Measurements from ENCODE around the gene SLC22A7. TPM values are rescaled to one million over a fixed set of nuclear protein-coding genes. Genes with fewer than 3 reads are reported as not detected.

SLC22A7 gene
- total and polyA plus RNA-seq, 2 of the 8 experiments (the other 6 are each of a cell fraction or from before 2014, with no cell fraction given) = not detected

DNA sequence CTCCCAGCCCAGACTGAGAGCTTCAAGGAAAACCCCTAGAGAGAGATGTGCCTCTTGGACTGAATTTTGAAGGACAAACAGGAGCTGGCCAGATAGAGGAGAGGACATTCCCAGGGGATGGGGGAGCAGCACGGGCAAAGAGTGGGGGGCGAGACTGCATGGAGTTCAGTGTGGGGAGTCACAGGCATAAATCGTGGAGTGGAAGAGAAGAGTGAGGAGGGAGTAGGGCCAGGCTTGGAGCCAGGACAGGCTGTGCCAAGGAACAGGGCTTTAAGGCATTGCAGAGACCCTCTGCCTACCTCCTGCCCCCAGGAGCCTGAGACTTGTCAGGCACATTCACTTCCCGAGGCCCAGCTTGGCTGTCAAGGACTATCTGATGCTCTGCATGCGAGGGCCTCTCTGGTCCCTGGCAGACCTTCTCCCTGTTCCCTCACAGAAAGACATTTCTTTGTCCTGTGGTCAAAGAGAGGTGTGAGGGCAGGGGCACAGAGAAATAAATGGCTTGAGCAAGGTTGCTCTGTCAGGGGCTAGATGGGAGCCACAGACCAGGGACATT, 5.2 kb upstream of the SLC22A7 start:
- H3K18ac ChIP-seq (ENCODE audit: extremely low read depth, low read length) = no peak overlapping the region
- TF ChIP-seq SP4 (IDR thresholded peaks at IDR 0.05; ENCODE audit: low read length) (no peak), TAF7 (optimal IDR thresholded peaks at IDR 0.05; ENCODE audit: borderline replicate concordance, low read depth, low read length) (no peak), FOSL1 (IDR thresholded peaks at IDR 0.05; ENCODE audit: insufficient read depth, low read depth, low read length) (no peak), POLR2AphosphoS5 (IDR thresholded peaks at IDR 0.05; ENCODE audit: low read depth, low read length) (no peak)
- no peak overlapping the region for H3K4me3 ChIP-seq (ENCODE audit: extremely low read depth in 1 of 4, insufficient read depth in 2 of 4, low read depth in 3 of 4, low read length in 4 of 4)
- H3K4me2 ChIP-seq (ENCODE audit: insufficient read depth in 1 of 2, low read depth in 2 of 2, low read length in 2 of 2) = no peak overlapping the region
- H3K79me2 ChIP-seq (ENCODE audit: control insufficient read depth in 1 of 2, insufficient read depth in 2 of 2, low read length in 2 of 2) = no peaks in the 10 kb centered on the region
- no peak overlapping the region for H3K27ac ChIP-seq (ENCODE audit: low read depth, low read length)
- H3K4me1 ChIP-seq (replicated peaks in 1 of 4; ENCODE audit: control insufficient read depth in 3 of 4, insufficient read depth in 4 of 4, low read length in 3 of 4) = no peaks in the 10 kb centered on the region
- POLR2A ChIA-PET (ENCODE audit: partially characterized antibody) = interaction anchor here (1.2 kb wide), 1 partner anchor 15 kb away, joined by 4 read pairs; the partner anchor contains the start of gene CRIP3
- no peak overlapping the region for H2BK120ac ChIP-seq (replicated peaks; ENCODE audit: low read depth, low read length)
- H3K9me3 ChIP-seq (ENCODE audit: insufficient read depth in 2 of 2, low read depth in 1 of 2, low read length in 1 of 2) = no peaks in the 10 kb centered on the region
- no peak overlapping the region; the same call in none of the 2 replicates for H4K8ac ChIP-seq (ENCODE audit: extremely low read depth, insufficient read depth, low read length)
- no peaks in the 10 kb centered on the region for H3K79me1 ChIP-seq (ENCODE audit: low read depth, low read length)
- H2BK20ac ChIP-seq (ENCODE audit: low read length) = no peak overlapping the region
- no peak overlapping the region for H3K9ac ChIP-seq (replicated peaks in 1 of 4; ENCODE audit: extremely low read depth in 1 of 4, low read depth in 3 of 4, low read length in 3 of 4)
- H3K23me2 ChIP-seq (ENCODE audit: low read depth, low read length) = peaks cover 12% of the 10 kb centered on the region; the same call in 1 of the 2 replicates
- WGBS, 2 experiments (ENCODE audit: extremely low coverage in 1 of 2, insufficient coverage in 1 of 2, insufficient read length in 1 of 2, insufficient replicate concordance in 2 of 2, low coverage in 1 of 2, low lambda C conversion rate in 2 of 2, missing lambda C conversion rate in 1 of 2) = 87% methylated on average over 5 of the region's 5 CpGs; no CpG with 5 or more reads in 1 of the 2 experiments
- no peak overlapping the region for H3K4ac ChIP-seq (replicated peaks; ENCODE audit: insufficient read length, low read depth, low read length)
- no peak overlapping the region for H3K23ac ChIP-seq (ENCODE audit: insufficient read length)
- H4K20me1 ChIP-seq (replicated peaks in 1 of 2; ENCODE audit: control insufficient read depth in 1 of 2, insufficient read depth in 2 of 2, low read length in 2 of 2) = peaks cover 0 to 8% of the 10 kb centered on the region in 2 experiments
- FAIRE-seq (no peak), DNase-seq (ENCODE audit: low read depth in 1 of 2, low spot score in 2 of 2) (no peak)
- H2BK5ac ChIP-seq (ENCODE audit: low read depth, low read length) = no peak overlapping the region
- H2BK15ac ChIP-seq (ENCODE audit: low read length) = no peak overlapping the region
- H3K36me3 ChIP-seq (ENCODE audit: control insufficient read depth in 2 of 4, insufficient read depth in 4 of 4, low read length in 3 of 4) = no peaks in the 10 kb centered on the region; a peak in 1 of 8 replicates
- H3K27me3 ChIP-seq (replicated peaks in 1 of 4; ENCODE audit: control insufficient read depth in 3 of 4, extremely low read depth in 1 of 4, insufficient read depth in 3 of 4, low read length in 3 of 4) = peaks cover 0 to 2% (median 0%) of the 10 kb centered on the region in 4 experiments; a peak in 1 of 7 replicates
- H3K14ac ChIP-seq (ENCODE audit: insufficient read length) = no peak overlapping the region
- no peak overlapping the region for H4K5ac ChIP-seq (ENCODE audit: insufficient read length, low read depth, low read length)
- H2BK12ac ChIP-seq (ENCODE audit: low read depth, low read length) = no peak overlapping the region
- no peak overlapping the region for H2AFZ ChIP-seq (ENCODE audit: low read length)
- H4K91ac ChIP-seq (replicated peaks; ENCODE audit: insufficient read length, low read length) = no peak overlapping the region
- H3K56ac ChIP-seq (replicated peaks; ENCODE audit: insufficient read length, low read depth, low read length) = no peak overlapping the region
- no peak overlapping the region for H2AK5ac ChIP-seq (ENCODE audit: low read depth, low read length)
- CTCF ChIA-PET (ENCODE audit: partially characterized antibody) = interaction anchor here (0.8 to 1.3 kb wide), 2 partner anchors 9 to 15 kb away, joined by 3 read pairs; no protein-coding TSS in a partner anchor
